Choroid plexus epithelial cell (primary cell): ENCODE data around the gene STMND1.
A peak's percentile ranks its signal among the peaks of the same experiment; 100 is the strongest.

Experiments
- DNase-seq: peaks from one replicate; pipeline ENCODE4 v3.0.0-alpha.2; 2010; ENCODE audit warnings: low read depth
- H3K4me3 ChIP-seq: 2 replicates; pipeline ENCODE4 v1.5.1; 2011; ENCODE audit warnings: low read depth, mild to moderate bottlenecking, control low read depth, low read length, moderate library complexity
- TF ChIP-seq, protein P1 (sequence below): conservative IDR thresholded peaks from 2 replicates; pipeline ENCODE4 v1.5.1; 2011; ENCODE audit warnings: low read depth, mild to moderate bottlenecking, control low read depth, inconsistent platforms, low read length, moderate library complexity

Gene STMND1

GRCh38 chr6:17144016-17144415 lies 42.2 kb downstream of the STMND1 start:
- no peak overlapping the region for H3K4me3 ChIP-seq
- DNase-seq = no peak
- TF ChIP-seq, protein P1, sequence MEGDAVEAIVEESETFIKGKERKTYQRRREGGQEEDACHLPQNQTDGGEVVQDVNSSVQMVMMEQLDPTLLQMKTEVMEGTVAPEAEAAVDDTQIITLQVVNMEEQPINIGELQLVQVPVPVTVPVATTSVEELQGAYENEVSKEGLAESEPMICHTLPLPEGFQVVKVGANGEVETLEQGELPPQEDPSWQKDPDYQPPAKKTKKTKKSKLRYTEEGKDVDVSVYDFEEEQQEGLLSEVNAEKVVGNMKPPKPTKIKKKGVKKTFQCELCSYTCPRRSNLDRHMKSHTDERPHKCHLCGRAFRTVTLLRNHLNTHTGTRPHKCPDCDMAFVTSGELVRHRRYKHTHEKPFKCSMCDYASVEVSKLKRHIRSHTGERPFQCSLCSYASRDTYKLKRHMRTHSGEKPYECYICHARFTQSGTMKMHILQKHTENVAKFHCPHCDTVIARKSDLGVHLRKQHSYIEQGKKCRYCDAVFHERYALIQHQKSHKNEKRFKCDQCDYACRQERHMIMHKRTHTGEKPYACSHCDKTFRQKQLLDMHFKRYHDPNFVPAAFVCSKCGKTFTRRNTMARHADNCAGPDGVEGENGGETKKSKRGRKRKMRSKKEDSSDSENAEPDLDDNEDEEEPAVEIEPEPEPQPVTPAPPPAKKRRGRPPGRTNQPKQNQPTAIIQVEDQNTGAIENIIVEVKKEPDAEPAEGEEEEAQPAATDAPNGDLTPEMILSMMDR = no peak

- no peak for DNase-seq
- no peak overlapping the region for H3K4me3 ChIP-seq
- TF ChIP-seq, protein P1 = no peak
Observed at GRCh38 chr6:17149571-17149970, 47.7 kb downstream of the STMND1 start.

DNA sequence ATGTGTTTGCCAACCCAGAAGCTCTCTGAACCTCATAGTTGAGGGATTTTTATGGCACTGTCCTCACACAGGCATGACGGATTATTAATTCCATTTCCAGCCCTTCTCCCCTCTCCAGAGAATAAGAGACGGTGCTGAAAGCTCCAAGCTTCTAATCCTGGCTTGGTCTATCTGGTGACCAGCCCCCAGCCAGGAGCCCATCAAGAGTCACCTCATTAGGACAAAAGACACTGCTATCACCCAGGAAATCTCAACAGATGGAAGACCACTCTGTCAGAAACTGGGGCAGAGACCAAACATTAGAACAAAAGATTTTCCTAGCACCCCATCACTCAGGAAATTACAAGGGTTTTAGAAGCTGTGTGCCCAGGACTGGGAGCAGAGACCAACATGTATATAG lies 48.2 kb downstream of the STMND1 start:
- no peak for DNase-seq
- TF ChIP-seq, protein P1 = no peak

DNA sequence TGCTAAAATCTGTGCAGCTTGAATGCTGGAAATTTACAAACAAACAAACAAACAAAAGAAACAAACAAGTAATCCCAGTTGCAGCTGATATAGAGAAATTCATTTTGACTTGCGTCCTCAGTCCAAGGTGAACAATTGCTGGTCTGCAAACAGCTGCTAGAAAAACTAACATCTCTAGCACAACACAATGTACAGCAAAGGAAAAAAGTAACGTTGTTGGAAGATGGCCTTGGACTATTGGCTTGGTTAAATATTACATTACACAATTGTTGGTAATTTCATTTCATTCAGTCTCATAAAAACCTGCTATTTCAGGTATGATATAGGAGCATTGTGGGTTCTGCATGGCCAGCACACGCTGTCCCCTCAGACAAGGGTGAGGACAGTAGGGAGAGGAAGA lies 50.0 kb downstream of the STMND1 start:
- DNase-seq = no peak
- TF ChIP-seq, protein P1 = no peak

More for the DNA sequence above, 48.2 kb downstream of the STMND1 start:
- H3K4me3 ChIP-seq = no peak overlapping the region

DNA sequence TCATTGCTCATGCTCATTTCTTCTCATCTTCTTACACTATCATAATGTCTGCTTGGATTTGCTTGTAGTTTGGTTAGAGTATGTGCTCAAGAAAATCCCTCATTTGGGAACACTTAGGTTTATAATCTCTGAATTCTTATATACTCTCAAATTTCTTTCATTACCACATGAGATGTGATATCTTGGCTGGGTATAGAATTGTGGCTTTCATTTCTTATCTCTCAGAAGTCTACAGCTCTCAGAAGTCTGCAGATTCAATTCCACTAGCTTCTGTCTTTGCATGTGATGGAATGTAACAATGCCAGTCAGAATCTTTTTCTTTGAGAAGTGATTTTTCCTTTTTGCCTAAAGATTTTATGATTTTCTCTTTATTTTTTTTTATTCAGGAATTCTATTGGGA lies 50.9 kb downstream of the STMND1 start:
- TF ChIP-seq, protein P1 = no peak
- no peak for DNase-seq
- H3K4me3 ChIP-seq = no peak overlapping the region

More for the DNA sequence above, 50.0 kb downstream of the STMND1 start:
- no peak overlapping the region for H3K4me3 ChIP-seq

DNA sequence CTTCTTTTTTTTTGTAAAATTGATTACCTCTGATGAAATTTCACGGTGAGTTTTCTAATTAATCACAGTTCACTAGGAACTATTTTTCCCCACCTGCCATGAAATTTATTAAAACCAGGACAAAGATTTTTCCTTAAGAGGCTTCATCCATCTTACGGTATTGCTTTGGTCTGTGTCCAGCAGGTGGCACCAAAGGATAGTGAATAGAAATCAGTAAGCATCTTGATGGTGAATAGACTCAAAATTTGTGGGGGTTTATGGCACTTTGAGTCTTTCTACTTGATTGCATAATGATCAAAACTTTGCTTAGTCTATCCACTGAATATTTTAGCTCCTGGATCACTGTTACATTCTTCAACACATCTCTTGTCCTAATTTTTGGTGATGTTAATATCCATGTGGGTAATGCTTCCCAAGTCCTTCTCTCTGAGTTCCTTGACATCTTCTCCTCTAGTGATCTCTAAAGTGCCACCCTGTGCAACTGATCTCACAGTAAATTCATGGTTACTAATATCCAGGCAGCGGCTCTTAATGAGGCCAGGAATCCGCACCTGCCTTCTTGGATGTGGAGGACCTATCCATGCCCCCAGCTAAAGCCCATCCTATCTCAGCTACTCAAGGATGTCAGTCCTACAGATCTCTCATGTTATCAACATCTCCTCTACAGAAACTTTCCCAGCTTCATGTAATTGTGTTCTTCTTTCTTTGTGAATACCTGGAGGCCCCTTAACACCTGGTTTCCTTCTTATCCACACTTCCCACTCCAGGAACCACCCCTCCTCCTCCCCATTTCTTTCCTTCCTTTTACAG lies 54.5 kb downstream of the STMND1 start:
- DNase-seq = peak; percentile 94
- H3K4me3 ChIP-seq = no peak overlapping the region
- TF ChIP-seq, protein P1 = peak; percentile 78

- TF ChIP-seq, protein P1 = no peak
Observed at GRCh38 chr6:17156966-17157365, 55.1 kb downstream of the STMND1 start.

More at GRCh38 chr6:17156966-17157365, 55.1 kb downstream of the STMND1 start:
- no peak overlapping the region for H3K4me3 ChIP-seq
- no peak for DNase-seq
